Cardiac muscle cell (in vitro differentiated cells and primary cell): Measurements from ENCODE around the gene C1QTNF9. TPM values are rescaled to one million over a fixed set of nuclear protein-coding genes. Genes with fewer than 3 reads are reported as not detected.
A peak's percentile ranks its signal among the peaks of the same experiment; 100 is the strongest.
"Not testable (repeated sequence)": the region's sequence is repeated elsewhere in the genome, so short reads cannot be mapped to it uniquely, and the experiment has no call there.

Experiments
- DNase-seq, 2 donors: peaks; one replicate each; pipeline versions ENCODE4 v3.0.0 to v3.0.0-alpha.2; 2010 to 2017; ENCODE audit warnings: low read depth in 1 of 2, low spot score in 1 of 2
- H3K27ac ChIP-seq: fragments of 200-600 bp; sonication (generic); 2 replicates; pipeline ENCODE4 v1.5.1; 2016
- H3K27me3 ChIP-seq: fragments of 200-600 bp; sonication (generic); 2 replicates; pipeline ENCODE4 v1.6.0; 2016; ENCODE audit warnings: control low read depth
- H3K36me3 ChIP-seq: fragments of 200-600 bp; sonication (generic); 2 replicates; pipeline ENCODE4 v1.5.1; 2016; ENCODE audit warnings: control low read depth
- H3K4me1 ChIP-seq: fragments of 200-600 bp; sonication (generic); 2 replicates; pipeline ENCODE4 v1.8.1; 2017; ENCODE audit warnings: low read depth, mild to moderate bottlenecking, mixed run types
- H3K4me3 ChIP-seq: fragments of 200-600 bp; sonication (generic); 2 replicates; pipeline ENCODE4 v1.5.1; 2016; ENCODE audit warnings: mild to moderate bottlenecking
- H3K9me3 ChIP-seq: fragments of 200-600 bp; sonication (generic); 2 replicates; pipeline ENCODE4 v1.5.1; 2017; ENCODE audit warnings: low read depth, mild to moderate bottlenecking, control low read depth
- CTCF ChIP-seq: IDR thresholded peaks from 2 replicates; pipeline ENCODE4 v1.5.1; 2012; ENCODE audit warnings: low read depth, mild to moderate bottlenecking, low read length
- polyA plus RNA-seq: library from polyadenylated mRNA; unstranded; fragments of >200 nt; fragmentation: Nextera tagmentation; extraction: Ambion mirVana; gene quantifications from 2 replicates; pipeline ENCODE4 v1.2.1, GENCODE V29; 2016
- total RNA-seq: library from RNA; depleted of rRNA; stranded (reverse); fragments of >200 nt; gene quantifications from 2 replicates; pipeline ENCODE4 v1.2.3, GENCODE V29; 2016

The C1QTNF9 gene
- total and polyA plus RNA-seq, 2 experiments from 2014 or later, result 0.12 TPM; not detected in 1

DNA sequence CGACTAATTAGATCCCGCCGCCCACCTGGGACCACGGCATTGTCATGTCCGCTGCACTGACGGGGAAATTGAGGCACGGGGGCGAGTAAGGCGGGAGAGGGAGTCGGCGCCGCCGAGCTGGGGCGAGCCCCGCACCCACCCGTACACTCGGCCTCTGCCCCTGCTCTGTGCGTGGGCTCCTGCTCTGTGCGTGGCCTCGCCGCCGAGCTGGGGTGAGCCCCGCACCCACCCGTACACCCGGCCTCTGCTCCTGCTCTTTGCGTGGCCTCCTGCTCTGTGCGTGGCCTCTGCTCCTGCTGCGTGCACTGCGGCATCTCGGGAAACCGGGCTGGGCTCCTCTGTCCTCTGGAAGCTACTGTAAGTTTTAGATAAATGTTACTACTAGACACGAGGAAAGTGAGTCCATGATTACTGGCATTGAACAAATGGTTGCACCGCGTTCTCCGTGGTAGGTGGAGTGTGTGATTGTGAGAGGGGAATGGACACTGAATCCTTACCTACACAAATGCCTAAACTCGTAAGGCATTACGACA, 826 bp upstream of the C1QTNF9 start:
- no peak for DNase-seq
- Histone ChIP-seq H3K36me3 (no peaks in the 10 kb centered on the region), H3K27ac (no peak overlapping the region), H3K9me3 (no peaks in the 10 kb centered on the region), H3K4me3 (no peak overlapping the region), H3K27me3 (no peaks in the 10 kb centered on the region), H3K4me1 (no peaks in the 10 kb centered on the region)
- TF ChIP-seq CTCF, result no peak

- H3K9me3 ChIP-seq, result no peaks in the 10 kb centered on the region
- no peaks in the 10 kb centered on the region for H3K4me1 ChIP-seq
- peak in 1 of 2 donors; percentile 35 for DNase-seq
- H3K27ac ChIP-seq, result no peak overlapping the region
- no peak overlapping the region for H3K4me3 ChIP-seq
- no peaks in the 10 kb centered on the region for H3K36me3 ChIP-seq
- TF ChIP-seq CTCF, result peak; percentile 41
- no peaks in the 10 kb centered on the region for H3K27me3 ChIP-seq
Measured at GRCh38 chr13:24313439-24313838, 4.1 kb downstream of the C1QTNF9 start.

- not testable (repeated sequence) for H3K4me1 ChIP-seq, H3K9me3 ChIP-seq, H3K36me3 ChIP-seq, H3K4me3 ChIP-seq, DNase-seq, H3K27me3 ChIP-seq, H3K27ac ChIP-seq
Measured at GRCh38 chr13:24317835-24318234, 8.5 kb downstream of the C1QTNF9 start.

GRCh38 chr13:24318878-24319277, 9.5 kb downstream of the C1QTNF9 start:
- not testable (repeated sequence) for H3K36me3 ChIP-seq, DNase-seq, H3K27me3 ChIP-seq, H3K27ac ChIP-seq, H3K4me3 ChIP-seq, H3K4me1 ChIP-seq, H3K9me3 ChIP-seq

DNA sequence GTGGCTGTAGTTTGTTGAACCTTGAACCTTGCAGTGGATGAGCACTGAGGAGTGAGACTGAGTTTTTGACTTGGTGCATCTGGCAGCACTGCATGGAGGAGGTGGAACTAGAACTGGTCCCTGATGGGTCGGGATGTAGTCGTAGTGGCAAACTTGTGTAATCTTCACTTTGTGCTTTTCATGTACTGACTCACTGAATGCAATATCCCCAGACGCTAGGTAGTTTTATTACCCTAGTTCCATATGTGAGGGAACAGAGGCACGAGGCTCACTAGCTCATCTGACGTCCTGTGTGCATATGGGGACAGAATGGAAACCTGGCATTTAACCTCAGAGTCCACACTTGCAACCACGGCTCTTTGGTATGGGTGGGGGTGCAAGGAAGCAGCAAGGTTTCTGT, 10.3 kb downstream of the C1QTNF9 start:
- not testable (repeated sequence) for H3K4me3 ChIP-seq

DNA sequence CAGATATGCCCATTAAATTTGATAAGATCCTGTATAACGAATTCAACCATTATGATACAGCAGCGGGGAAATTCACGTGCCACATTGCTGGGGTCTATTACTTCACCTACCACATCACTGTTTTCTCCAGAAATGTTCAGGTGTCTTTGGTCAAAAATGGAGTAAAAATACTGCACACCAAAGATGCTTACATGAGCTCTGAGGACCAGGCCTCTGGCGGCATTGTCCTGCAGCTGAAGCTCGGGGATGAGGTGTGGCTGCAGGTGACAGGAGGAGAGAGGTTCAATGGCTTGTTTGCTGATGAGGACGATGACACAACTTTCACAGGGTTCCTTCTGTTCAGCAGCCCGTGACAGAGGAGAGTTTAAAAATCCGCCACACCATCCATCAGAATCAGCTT, 12.0 kb downstream of the C1QTNF9 start:
- not testable (repeated sequence) for H3K9me3 ChIP-seq, H3K4me1 ChIP-seq, DNase-seq, H3K36me3 ChIP-seq, H3K27ac ChIP-seq, H3K4me3 ChIP-seq
- peaks cover 14% of the 10 kb centered on the region for H3K27me3 ChIP-seq

More for the DNA sequence above, 10.3 kb downstream of the C1QTNF9 start:
- not testable (repeated sequence) for H3K4me1 ChIP-seq, H3K27ac ChIP-seq, H3K27me3 ChIP-seq, H3K36me3 ChIP-seq, H3K9me3 ChIP-seq, DNase-seq

GRCh38 chr13:24322470-24322869, 13.1 kb downstream of the C1QTNF9 start:
- not testable (repeated sequence) for H3K27ac ChIP-seq, H3K9me3 ChIP-seq, H3K4me3 ChIP-seq, H3K4me1 ChIP-seq, H3K36me3 ChIP-seq, DNase-seq
- peaks cover 22% of the 10 kb centered on the region for H3K27me3 ChIP-seq
- peak; percentile 25 for TF ChIP-seq CTCF
